Sciatic nerve (tissue), 2 donors: ENCODE results near the gene NPIPA1. TPM values are rescaled to one million over a fixed set of nuclear protein-coding genes. Genes with fewer than 3 reads are reported as not detected.
"Not testable (repeated sequence)": the region's sequence is repeated elsewhere in the genome, so short reads cannot be mapped to it uniquely, and the experiment has no call there.

Source experiments
- ATAC-seq: fragments of 200-7000 bp; cut with Tn5 transposase; one replicate; pipeline ENCODE4 v1.9.1; 2020; ENCODE audit warnings: mild to moderate bottlenecking, moderate library complexity
- DNase-seq: peaks from one replicate; pipeline ENCODE4 v3.0.0-alpha.2; 2020; ENCODE audit warnings: low spot score
- intact Hi-C: fragments of 100-400 bp; cut with DNase I; formaldehyde crosslinking; loops from one replicate; pipeline ENCODE4 v1.14.2; 2022
- total RNA-seq: library from RNA; stranded (reverse); fragmentation: NEBNext Ultra II Directional; extraction: Animal tissue kit (Norgen Biotek cat#: 25700); gene quantifications from one replicate; pipeline ENCODE4 v1.2.1, GENCODE V29; 2021
- donor health status: DM: no; HTN: no; CAD: no.
- donor health status: DM: no; HTN: no; CAD: no.

Gene NPIPA1
- 214 TPM for total RNA-seq

DNA sequence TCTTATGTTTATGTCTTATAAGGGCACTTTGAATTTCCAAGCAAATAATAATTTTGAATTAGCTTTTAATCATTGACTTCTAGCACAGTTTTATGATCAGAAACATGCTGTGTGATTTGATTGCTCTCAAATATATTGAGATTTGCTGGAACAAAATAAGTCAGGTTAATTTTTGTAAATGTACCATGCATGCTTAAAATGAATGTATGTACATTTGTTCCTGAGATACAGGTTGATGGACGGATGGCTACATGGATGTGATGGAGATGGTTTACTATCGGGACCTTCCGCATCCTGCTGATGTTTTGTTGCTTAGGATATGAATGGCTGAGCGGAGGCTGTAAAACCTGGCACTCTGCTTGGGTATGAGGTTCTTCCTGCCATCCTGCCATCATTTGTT, at the start of gene NPIPA1:
Gene NPIPA1 (plus strand): TSS at position 301 of the 400 bp plus-strand sequence. CDS start 0 bp downstream, at position 301.
- intact Hi-C loops, ATAC-seq, DNase-seq: not testable (repeated sequence)

- intact Hi-C loops, DNase-seq, ATAC-seq: not testable (repeated sequence)
Observed at GRCh38 chr16:14892111-14892510, 45.1 kb upstream of the NPIPA1 start.

GRCh38 chr16:14895382-14895781, 41.9 kb upstream of the NPIPA1 start:
- DNase-seq, ATAC-seq, intact Hi-C loops: not testable (repeated sequence)

DNA sequence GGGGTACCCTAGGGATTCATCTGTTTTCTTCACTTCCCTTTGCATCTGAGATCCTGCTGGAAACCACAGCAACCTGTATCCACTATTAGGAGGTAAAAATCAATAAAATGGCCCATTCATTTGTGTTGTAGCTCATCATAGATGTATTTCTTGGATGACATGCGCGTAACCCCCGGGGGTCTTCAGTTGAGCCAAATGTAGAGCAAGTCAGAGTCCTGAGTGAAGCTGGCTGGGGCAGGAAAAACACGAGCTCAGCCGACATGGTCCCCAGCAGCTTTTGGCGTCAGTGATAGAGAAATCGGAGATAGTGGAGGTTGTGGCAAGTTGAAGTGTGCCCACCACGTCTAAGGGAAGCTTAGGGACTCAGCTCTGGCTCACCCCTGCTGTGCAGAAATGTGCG, 41.2 kb upstream of the NPIPA1 start:
- DNase-seq, intact Hi-C loops, ATAC-seq: not testable (repeated sequence)

DNA sequence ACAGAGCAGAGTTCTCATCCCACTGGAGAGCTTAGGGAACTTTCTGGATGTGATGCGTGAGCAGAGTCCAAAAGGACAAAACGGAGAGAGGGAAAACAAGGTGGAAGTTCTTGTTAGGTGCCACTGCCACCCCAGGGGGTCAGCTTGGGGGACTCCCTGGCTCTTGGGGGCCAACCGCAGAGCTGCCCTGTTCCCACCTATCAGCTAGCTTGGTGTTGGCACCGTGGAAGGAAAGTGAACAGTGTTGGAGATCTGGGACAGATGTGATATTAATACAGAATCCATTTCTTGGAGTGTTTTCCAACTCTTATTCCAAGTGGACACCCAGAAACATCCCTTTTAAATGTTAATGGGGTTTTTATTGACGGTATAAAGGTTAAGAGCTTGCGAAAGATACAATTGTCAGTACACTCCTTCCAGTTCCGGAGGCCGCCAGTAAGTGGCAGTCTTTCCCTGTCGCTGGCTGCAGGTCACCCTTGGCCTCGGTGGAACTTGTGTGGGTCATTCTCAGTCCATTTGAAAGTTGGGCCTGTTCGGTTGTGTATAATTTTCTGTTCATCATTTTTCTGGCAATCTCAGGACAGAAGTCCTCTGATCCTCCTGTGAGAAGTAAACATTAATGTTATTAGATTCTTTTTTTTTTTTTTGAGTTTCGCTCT, 40.1 kb upstream of the NPIPA1 start:
- intact Hi-C loops, DNase-seq: not testable (repeated sequence)
- peak; percentile 83 for ATAC-seq

- DNase-seq, intact Hi-C loops: not testable (repeated sequence)
Observed at GRCh38 chr16:14898162-14898561, 39.1 kb upstream of the NPIPA1 start.

GRCh38 chr16:14903191-14903957, 33.9 kb upstream of the NPIPA1 start:
- DNase-seq, intact Hi-C loops, ATAC-seq: not testable (repeated sequence)

More at GRCh38 chr16:14898162-14898561, 39.1 kb upstream of the NPIPA1 start:
- ATAC-seq, result not testable (repeated sequence)

- intact Hi-C loops, DNase-seq: not testable (repeated sequence)
- peak; percentile 72 for ATAC-seq
Observed at GRCh38 chr16:14909744-14910143, 27.5 kb upstream of the NPIPA1 start.

DNA sequence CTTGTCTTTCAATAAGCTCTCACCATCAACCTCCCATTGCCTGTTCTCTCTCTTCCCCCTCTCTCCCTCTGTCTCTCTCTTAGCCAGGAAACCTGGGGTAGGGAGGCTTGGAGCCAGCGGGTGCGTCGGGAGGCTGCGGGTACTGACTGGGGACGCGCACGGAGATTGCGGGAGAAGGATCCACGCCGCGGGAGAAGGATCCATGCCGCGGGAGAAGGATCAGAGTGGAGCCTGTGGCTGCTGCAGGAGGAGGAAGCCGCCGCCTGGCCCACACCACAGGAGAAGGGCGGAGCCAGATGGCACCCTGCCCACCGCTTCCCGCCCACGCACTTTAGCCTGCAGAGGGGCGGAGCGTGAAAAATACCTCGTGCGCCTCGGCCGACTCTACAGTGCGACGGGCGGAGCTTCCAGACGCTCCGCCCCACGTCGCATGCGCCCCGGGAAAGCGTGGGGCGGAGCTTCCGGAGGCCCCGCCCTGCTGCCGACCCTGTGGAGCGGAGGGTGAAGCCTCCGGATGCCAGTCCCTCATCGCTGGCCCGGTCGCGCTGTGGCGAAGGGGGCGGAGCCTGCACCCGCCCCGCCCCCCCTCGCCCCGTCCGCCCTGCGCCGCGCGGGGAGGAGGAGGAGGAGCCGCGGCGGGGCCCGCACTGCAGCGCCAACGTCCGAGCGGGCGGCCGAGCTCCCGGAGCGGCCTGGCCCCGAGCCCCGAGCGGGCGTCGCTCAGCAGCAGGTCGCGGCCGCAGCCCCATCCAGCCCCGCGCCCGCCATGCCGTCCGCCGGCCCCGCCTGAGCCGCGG, 26.2 kb upstream of the NPIPA1 start:
- intact Hi-C loops, DNase-seq: not testable (repeated sequence)
- peak; percentile 94 for ATAC-seq

DNA sequence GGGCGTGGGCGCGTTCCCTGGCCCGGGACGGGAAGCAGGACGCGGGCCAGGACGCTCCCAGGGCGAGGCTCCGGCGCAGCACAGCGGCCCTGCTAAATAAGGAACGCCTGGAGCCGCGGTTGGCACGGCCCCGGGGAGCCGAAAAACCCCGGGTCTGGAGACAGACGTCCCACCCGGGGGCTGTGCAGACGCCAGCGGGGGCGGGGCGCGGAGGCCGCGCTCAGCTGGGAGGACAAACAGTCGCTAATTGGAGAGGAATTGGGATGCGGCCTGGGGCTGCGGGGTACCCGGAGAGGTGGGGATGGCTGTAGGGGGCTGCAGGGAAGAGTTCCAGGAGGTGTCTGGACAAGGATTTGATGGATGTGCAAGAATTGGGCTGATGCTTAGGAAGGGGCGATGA, 25.3 kb upstream of the NPIPA1 start:
- ATAC-seq, intact Hi-C loops: not testable (repeated sequence)
- DNase-seq, result peak; percentile 74

- DNase-seq, ATAC-seq, intact Hi-C loops: not testable (repeated sequence)
Observed at GRCh38 chr16:14912588-14912987, 24.7 kb upstream of the NPIPA1 start.

GRCh38 chr16:14918504-14918903, 18.7 kb upstream of the NPIPA1 start:
- peak; percentile 59 for DNase-seq
- ATAC-seq, intact Hi-C loops: not testable (repeated sequence)

GRCh38 chr16:14919837-14920600, 17.2 kb upstream of the NPIPA1 start:
- ATAC-seq, intact Hi-C loops: not testable (repeated sequence)
- DNase-seq, result peak; percentile 56

DNA sequence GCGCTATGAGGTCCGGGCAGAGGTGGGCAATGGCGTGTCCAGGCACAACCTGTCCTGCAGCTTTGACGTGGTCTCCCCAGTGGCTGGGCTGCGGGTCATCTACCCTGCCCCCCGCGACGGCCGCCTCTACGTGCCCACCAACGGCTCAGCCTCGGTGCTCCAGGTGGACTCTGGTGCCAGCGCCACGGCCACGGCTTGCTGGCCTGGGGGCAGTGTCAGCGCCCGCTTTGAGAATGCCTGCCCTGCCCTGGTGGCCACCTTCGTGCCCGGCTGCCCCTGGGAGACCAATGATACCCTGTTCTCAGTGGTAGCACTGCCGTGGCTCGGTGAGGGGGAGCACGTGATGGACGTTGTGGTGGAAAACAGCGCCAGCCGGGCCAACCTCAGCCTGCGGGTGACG, 15.0 kb upstream of the NPIPA1 start:
- ATAC-seq, intact Hi-C loops, DNase-seq: not testable (repeated sequence)

GRCh38 chr16:14922968-14923367, 14.3 kb upstream of the NPIPA1 start:
- peak; percentile 45 for DNase-seq
- ATAC-seq, intact Hi-C loops: not testable (repeated sequence)

DNA sequence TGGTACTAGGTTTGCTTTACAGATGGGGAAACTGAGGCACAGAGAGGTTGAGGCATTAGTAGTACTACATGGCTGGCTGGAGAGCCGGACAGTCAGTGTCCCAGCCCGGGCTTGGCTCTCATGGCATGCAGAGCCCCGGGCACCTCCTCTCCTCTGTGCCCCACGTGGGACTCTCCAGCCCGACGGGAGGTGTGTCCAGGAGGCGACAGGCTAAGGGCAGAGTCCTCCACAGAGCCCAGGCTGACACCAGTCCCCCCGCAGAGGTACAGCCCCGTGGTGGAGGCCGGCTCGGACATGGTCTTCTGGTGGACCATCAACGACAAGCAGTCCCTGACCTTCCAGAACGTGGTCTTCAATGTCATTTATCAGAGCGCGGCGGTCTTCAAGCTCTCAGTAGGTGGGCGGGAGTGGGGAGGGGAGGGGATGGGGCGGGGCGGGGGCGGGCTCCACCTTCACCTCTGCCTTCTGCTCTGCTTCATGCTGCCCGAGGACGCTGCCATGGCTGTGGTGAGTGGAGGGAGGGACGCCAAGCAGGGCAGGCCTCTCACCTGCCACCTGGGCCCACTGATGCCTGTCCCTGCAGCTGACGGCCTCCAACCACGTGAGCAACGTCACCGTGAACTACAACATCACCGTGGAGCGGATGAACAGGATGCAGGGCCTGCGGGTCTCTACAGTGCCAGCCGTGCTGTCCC, 13.7 kb upstream of the NPIPA1 start:
- peak; percentile 44 for DNase-seq
- not testable (repeated sequence) for ATAC-seq

GRCh38 chr16:14924359-14924758, 12.9 kb upstream of the NPIPA1 start:
- DNase-seq, intact Hi-C loops, ATAC-seq: not testable (repeated sequence)

More for the DNA sequence above, 13.7 kb upstream of the NPIPA1 start:
- intact Hi-C loops, result not testable (repeated sequence)

- ATAC-seq, intact Hi-C loops: not testable (repeated sequence)
- peak; percentile 14 for DNase-seq
Observed at GRCh38 chr16:14924982-14925381, 12.3 kb upstream of the NPIPA1 start.
